HG03025 (cell line): ENCODE measurements around the gene TMCC3.

ENCODE experiments used
- ATAC-seq: cut with Tn5 transposase; IDR thresholded peaks from one replicate; pipeline ENCODE4 v1.9.1; 2021; ENCODE audit warnings: mild to moderate bottlenecking, moderate library complexity; ENCODE audit not compliant: unreplicated experiment, low FRiP score

The TMCC3 gene

DNA sequence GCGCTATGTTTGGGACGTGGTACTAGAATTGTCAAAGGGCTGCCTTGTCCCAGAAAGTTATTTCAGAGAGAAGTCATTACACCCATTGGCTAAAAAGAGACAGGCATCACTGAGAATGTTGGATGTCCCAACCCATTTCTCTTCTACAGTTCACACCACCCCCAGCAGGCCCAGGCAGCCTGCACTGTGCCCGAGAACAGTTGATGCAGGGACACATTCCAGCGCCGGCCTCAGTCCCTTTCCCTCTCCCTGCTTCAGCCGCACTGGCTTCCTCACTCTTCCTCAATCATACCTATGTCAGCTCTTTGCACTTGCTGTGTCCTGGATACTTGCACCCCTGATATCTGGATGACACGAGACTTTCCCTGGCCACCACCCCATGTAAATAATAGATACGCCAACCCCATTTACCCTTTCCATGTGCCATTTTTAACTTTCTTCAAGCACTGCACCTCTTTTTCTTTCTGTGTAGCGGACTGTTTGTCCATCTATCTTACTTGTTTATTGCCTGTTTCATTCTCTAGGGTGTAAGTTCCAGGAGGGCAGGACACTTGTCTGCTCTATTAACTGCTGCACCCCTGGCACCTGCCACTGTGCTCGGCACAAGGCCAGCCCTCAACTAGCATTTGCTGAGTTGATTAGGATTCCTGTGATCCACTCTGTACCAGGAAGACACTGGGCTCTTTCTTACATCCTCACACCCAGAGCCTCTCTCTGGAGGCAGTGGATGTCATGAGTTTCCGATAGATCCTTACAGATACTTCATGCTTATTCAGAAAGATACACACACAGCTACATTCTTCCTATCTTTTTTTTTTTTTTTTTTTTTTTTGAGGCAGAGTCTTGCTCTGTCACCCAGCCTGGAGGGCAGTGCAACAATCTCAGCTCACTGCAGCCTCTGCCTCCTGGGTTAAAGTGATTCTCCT, 114.1 kb downstream of the TMCC3 start:
- no peak for ATAC-seq

- no peak for ATAC-seq
These were observed 114.8 kb downstream of the TMCC3 start for GRCh38 chr12:94535510-94535921.

- no peak for ATAC-seq
These were observed 115.4 kb downstream of the TMCC3 start for GRCh38 chr12:94534774-94535509.

DNA sequence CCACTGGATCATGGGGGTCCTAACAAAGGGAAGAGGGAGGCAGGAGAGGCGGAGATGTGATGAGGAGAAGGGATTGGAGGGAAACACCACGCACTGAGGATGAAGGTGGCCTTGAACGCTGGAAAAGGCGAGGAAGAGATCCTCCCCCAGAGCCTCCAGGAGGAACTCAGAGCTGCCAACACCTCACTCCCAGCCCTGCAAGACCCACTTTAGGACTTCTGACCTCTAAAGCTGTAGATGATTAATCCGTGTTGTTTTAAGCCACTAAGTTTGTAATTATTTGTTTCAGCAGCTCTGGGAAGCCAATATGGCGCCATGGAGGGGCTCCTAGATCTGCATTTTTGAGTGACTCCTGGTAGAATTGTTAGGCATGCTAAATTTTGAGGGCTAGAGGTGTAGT, 116.1 kb downstream of the TMCC3 start:
- ATAC-seq: no peak

- no peak for ATAC-seq
These were observed 117.6 kb downstream of the TMCC3 start for GRCh38 chr12:94532490-94533422.

DNA sequence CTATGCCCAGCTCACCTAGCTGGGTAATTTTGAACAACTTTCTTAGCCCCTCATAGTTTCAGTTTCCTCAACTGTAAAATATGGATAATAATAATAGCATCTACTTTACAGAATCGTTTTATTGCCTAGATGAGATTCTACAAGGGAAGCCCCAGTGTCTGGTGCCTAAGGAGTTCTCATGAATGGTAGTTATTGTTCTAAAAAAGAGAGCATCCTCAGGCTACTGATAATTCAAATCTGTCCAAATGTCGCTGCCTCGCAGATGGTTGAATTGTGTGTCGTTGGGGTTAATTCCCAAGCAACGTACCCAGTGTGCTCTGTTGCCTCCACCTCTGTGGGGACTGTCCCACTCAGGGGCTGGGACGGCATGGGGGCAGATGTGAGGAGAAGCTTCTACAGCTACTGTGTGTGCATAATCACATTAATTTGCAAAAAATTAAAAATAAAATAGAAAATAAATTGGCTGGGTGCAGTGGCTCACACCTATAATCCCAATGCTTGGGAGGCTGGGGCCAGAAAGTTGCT, 119.1 kb downstream of the TMCC3 start:
- no peak for ATAC-seq

- no peak for ATAC-seq
These were observed 124.4 kb downstream of the TMCC3 start for GRCh38 chr12:94525951-94526350.
